WTC11 (cell line): ENCODE data around the gene ATXN3L. TPM values are rescaled to one million over a fixed set of nuclear protein-coding genes. Genes with fewer than 3 reads are reported as not detected.

Experiments
- ATAC-seq: fragments of 200-7000 bp; cut with Tn5 transposase; 2 replicates; pipeline ENCODE4 v1.10.0; 2021; ENCODE audit warnings: mild to moderate bottlenecking, moderate library complexity
- CTCF ChIA-PET: fragments of 300-600 bp; sonication (Branson Sonifier 250); formaldehyde crosslinking; loops from one replicate; lab custom pipeline; 2021; ENCODE audit warnings: antibody characterized with exemption; lab: Charles Lee
- POLR2A ChIA-PET: fragments of 350-600 bp; sonication (Branson Sonifier 250); formaldehyde crosslinking; loops from one replicate; lab custom pipeline; 2021; ENCODE audit warnings: antibody characterized with exemption; lab: Charles Lee
- DNase-seq: peaks from one replicate; pipeline ENCODE4 v3.0.0; 2021; ENCODE audit warnings: low spot score
- H3K27ac Mint-ChIP-seq: 2 replicates; pipeline ENCODE4 v1.8.0; 2021; ENCODE audit warnings: mixed read lengths
- H3K27me3 Mint-ChIP-seq: 2 replicates; pipeline ENCODE4 v1.8.0; 2021; ENCODE audit warnings: low read depth, mild to moderate bottlenecking, moderate library complexity, mixed read lengths
- H3K36me3 Mint-ChIP-seq: 2 replicates; pipeline ENCODE4 v1.8.0; 2021; ENCODE audit warnings: mixed read lengths
- H3K4me1 Mint-ChIP-seq: 2 replicates; pipeline ENCODE4 v1.8.0; 2022; ENCODE audit warnings: mixed read lengths
- H3K4me3 Mint-ChIP-seq: 2 replicates; pipeline ENCODE4 v1.8.0; 2021; ENCODE audit warnings: mild to moderate bottlenecking, moderate library complexity, mixed read lengths
- H3K9me3 Mint-ChIP-seq: 2 replicates; pipeline ENCODE4 v1.8.0; 2021; ENCODE audit warnings: mixed read lengths
- FOXJ3 ChIP-seq: sonication (generic); formaldehyde crosslinking; IDR thresholded peaks from 2 replicates; pipeline ENCODE4 v1.9.0; 2021; ENCODE audit warnings: missing genetic modification reagents, mild to moderate bottlenecking, borderline replicate concordance
- MXD4 ChIP-seq: fragments of 250-450 bp; sonication (Bioruptor Pico); IDR thresholded peaks from 2 replicates; pipeline ENCODE4 v1.8.0; 2021; ENCODE audit warnings: mild to moderate bottlenecking, moderate library complexity, borderline replicate concordance
- NR2C2 ChIP-seq: sonication (generic); formaldehyde crosslinking; IDR thresholded peaks from 2 replicates; pipeline ENCODE4 v1.8.0; 2022; ENCODE audit warnings: mild to moderate bottlenecking, missing genetic modification reagents
- NR3C1 ChIP-seq: sonication (generic); formaldehyde crosslinking; conservative IDR thresholded peaks from 2 replicates; pipeline ENCODE4 v1.8.1; 2023; ENCODE audit warnings: low read depth, mild to moderate bottlenecking, missing genetic modification reagents
- SMAD4 ChIP-seq: sonication (generic); formaldehyde crosslinking; IDR thresholded peaks from 2 replicates; pipeline ENCODE4 v1.8.0; 2022; ENCODE audit warnings: mild to moderate bottlenecking, missing genetic modification reagents
- SP1 ChIP-seq: sonication (generic); formaldehyde crosslinking; conservative IDR thresholded peaks from 2 replicates; pipeline ENCODE4 v1.8.1; 2022; ENCODE audit warnings: missing genetic modification reagents
- ZNF396 ChIP-seq: fragments of 250-450 bp; sonication (Bioruptor Pico); IDR thresholded peaks from 2 replicates; pipeline ENCODE4 v1.8.0; 2021; ENCODE audit warnings: mild to moderate bottlenecking, moderate library complexity, borderline replicate concordance
- ZNF423 ChIP-seq: fragments of 250-450 bp; sonication (Bioruptor Pico); IDR thresholded peaks from 2 replicates; pipeline ENCODE4 v2.1.2; 2022; ENCODE audit warnings: mild to moderate bottlenecking, moderate library complexity
- total RNA-seq: library from RNA; stranded (reverse); gene quantifications from 3 replicates; pipeline ENCODE4 v1.2.3, GENCODE V29; 2021
- TF ChIP-seq, protein P1 (sequence below): sonication (generic); formaldehyde crosslinking; IDR thresholded peaks from 2 replicates; pipeline ENCODE4 v1.8.1; 2023; ENCODE audit warnings: mild to moderate bottlenecking, missing genetic modification reagents, moderate library complexity
- TF ChIP-seq, protein P2 (sequence below): fragments of 250-450 bp; sonication (Bioruptor Pico); IDR thresholded peaks from 2 replicates; pipeline ENCODE4 v2.1.2; 2022; ENCODE audit warnings: mild to moderate bottlenecking, moderate library complexity
- TF ChIP-seq, protein P3 (sequence below): sonication (generic); formaldehyde crosslinking; IDR thresholded peaks from 2 replicates; pipeline ENCODE4 v1.8.1; 2023; ENCODE audit warnings: mild to moderate bottlenecking, missing genetic modification reagents
- TF ChIP-seq, protein P4 (sequence below): fragments of 250-450 bp; sonication (Bioruptor Pico); IDR thresholded peaks from 2 replicates; pipeline ENCODE4 v1.8.0; 2021; ENCODE audit warnings: mild to moderate bottlenecking
- TF ChIP-seq, protein P5 (sequence below): sonication (generic); formaldehyde crosslinking; IDR thresholded peaks from 2 replicates; pipeline ENCODE4 v1.8.1; 2023; ENCODE audit warnings: mild to moderate bottlenecking, missing genetic modification reagents, moderate library complexity
- TF ChIP-seq, protein P6 (sequence below): sonication (generic); formaldehyde crosslinking; IDR thresholded peaks from 2 replicates; pipeline ENCODE4 v1.8.1; 2022; ENCODE audit warnings: missing genetic modification reagents, borderline replicate concordance
- TF ChIP-seq, protein P7 (sequence below): sonication (generic); formaldehyde crosslinking; IDR thresholded peaks from 2 replicates; pipeline ENCODE4 v1.8.0; 2022; ENCODE audit warnings: mild to moderate bottlenecking, missing genetic modification reagents

The ATXN3L gene
- total RNA-seq, 1 experiment from 2014 or later: not detected

DNA sequence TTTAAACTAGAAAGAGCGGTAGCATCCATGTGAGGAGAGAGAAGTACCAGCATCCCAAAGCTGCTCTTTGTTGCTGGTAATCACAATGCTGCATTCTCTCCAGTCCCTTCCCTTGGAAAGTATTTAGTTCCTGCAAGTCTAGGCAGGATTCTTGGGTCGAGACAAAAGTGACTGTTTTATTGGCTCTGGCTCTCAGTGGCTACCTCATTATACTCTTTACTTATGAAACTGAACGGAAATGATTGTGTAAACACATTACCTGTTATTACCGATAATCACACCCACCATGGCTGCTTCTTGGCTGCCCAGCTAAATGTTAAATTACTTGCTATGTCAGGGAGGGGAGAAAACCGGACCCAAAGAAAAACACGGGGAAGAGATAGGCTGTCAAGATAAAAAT, 26.2 kb downstream of the ATXN3L start:
- Mint-ChIP-seq H3K4me3 (no peak overlapping the region), H3K36me3 (no peaks in the 10 kb centered on the region), H3K27ac (peak overlapping the region; percentile 91), H3K4me1 (peaks cover 19% of the 10 kb centered on the region), H3K27me3 (no peaks in the 10 kb centered on the region), H3K9me3 (no peaks in the 10 kb centered on the region; the same call in 1 of the 2 replicates)
- ATAC-seq (no peak), DNase-seq (no peak)
- CTCF ChIA-PET: no interaction called here
- POLR2A ChIA-PET: no interaction called here
- TF ChIP-seq, protein P1, sequence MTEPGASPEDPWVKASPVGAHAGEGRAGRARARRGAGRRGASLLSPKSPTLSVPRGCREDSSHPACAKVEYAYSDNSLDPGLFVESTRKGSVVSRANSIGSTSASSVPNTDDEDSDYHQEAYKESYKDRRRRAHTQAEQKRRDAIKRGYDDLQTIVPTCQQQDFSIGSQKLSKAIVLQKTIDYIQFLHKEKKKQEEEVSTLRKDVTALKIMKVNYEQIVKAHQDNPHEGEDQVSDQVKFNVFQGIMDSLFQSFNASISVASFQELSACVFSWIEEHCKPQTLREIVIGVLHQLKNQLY (CRISPR knock-in tag): no peak
- TF ChIP-seq, protein P2, sequence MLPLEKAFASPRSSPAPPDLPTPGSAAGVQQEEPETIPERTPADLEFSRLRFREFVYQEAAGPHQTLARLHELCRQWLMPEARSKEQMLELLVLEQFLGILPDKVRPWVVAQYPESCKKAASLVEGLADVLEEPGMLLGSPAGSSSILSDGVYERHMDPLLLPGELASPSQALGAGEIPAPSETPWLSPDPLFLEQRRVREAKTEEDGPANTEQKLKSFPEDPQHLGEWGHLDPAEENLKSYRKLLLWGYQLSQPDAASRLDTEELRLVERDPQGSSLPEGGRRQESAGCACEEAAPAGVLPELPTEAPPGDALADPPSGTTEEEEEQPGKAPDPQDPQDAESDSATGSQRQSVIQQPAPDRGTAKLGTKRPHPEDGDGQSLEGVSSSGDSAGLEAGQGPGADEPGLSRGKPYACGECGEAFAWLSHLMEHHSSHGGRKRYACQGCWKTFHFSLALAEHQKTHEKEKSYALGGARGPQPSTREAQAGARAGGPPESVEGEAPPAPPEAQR (CRISPR knock-in tag): no peak
- TF ChIP-seq, protein P3, sequence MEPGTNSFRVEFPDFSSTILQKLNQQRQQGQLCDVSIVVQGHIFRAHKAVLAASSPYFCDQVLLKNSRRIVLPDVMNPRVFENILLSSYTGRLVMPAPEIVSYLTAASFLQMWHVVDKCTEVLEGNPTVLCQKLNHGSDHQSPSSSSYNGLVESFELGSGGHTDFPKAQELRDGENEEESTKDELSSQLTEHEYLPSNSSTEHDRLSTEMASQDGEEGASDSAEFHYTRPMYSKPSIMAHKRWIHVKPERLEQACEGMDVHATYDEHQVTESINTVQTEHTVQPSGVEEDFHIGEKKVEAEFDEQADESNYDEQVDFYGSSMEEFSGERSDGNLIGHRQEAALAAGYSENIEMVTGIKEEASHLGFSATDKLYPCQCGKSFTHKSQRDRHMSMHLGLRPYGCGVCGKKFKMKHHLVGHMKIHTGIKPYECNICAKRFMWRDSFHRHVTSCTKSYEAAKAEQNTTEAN: no peak
- no peak for TF ChIP-seq MXD4 (CRISPR knock-in tag)
- no peak for TF ChIP-seq FOXJ3 (CRISPR knock-in tag)
- no peak for TF ChIP-seq ZNF423 (CRISPR knock-in tag)
- TF ChIP-seq, protein P4, sequence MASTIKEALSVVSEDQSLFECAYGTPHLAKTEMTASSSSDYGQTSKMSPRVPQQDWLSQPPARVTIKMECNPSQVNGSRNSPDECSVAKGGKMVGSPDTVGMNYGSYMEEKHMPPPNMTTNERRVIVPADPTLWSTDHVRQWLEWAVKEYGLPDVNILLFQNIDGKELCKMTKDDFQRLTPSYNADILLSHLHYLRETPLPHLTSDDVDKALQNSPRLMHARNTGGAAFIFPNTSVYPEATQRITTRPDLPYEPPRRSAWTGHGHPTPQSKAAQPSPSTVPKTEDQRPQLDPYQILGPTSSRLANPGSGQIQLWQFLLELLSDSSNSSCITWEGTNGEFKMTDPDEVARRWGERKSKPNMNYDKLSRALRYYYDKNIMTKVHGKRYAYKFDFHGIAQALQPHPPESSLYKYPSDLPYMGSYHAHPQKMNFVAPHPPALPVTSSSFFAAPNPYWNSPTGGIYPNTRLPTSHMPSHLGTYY: no peak
- TF ChIP-seq NR3C1: no peak
- no peak for TF ChIP-seq SMAD4 (CRISPR knock-in tag)
- no peak for TF ChIP-seq NR2C2 (CRISPR knock-in tag)
- TF ChIP-seq SP1: no peak
- TF ChIP-seq, protein P5, sequence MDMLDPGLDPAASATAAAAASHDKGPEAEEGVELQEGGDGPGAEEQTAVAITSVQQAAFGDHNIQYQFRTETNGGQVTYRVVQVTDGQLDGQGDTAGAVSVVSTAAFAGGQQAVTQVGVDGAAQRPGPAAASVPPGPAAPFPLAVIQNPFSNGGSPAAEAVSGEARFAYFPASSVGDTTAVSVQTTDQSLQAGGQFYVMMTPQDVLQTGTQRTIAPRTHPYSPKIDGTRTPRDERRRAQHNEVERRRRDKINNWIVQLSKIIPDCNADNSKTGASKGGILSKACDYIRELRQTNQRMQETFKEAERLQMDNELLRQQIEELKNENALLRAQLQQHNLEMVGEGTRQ (CRISPR knock-in tag): no peak

DNA sequence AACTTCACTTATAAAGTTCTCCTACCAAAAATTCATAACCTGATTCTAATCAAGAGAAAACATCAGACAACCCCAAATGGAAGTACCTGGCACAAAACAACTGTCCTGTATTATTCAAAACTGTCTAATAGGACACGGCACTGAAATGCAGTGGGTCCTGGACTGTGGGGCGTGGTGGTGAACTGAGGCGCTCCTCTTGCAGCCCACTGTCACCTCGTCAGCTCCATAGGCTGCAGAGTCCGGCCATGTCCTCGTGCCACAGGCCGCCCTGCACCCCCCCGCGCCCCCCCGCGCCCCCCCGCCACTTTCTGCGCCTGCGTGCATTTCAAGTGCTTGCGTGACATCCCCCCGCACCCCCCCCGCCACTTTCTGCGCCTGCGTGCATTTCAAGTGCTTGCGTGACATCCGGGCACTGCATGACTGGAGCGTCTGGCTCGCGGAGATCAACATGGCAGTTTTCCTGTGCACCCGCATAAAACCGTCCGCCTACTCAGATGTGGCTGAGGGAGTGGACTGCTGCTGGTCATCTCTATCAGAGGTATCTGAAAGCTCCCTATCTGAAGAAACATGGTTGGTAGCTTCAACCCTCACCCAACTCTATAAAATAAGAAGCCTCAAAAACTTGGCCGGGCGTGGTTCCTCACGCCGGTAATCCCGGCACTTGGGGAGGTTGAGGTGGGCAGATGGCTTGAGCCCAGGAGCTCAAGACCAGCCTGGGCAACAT, 28.8 kb downstream of the ATXN3L start:
- Mint-ChIP-seq H3K4me1 (peaks cover 36% of the 10 kb centered on the region), H3K4me3 (no peak overlapping the region), H3K9me3 (no peaks in the 10 kb centered on the region; the same call in 1 of the 2 replicates), H3K27me3 (no peaks in the 10 kb centered on the region), H3K36me3 (no peaks in the 10 kb centered on the region), H3K27ac (no peak overlapping the region)
- CTCF ChIA-PET: no interaction called here
- TF ChIP-seq, protein P6, sequence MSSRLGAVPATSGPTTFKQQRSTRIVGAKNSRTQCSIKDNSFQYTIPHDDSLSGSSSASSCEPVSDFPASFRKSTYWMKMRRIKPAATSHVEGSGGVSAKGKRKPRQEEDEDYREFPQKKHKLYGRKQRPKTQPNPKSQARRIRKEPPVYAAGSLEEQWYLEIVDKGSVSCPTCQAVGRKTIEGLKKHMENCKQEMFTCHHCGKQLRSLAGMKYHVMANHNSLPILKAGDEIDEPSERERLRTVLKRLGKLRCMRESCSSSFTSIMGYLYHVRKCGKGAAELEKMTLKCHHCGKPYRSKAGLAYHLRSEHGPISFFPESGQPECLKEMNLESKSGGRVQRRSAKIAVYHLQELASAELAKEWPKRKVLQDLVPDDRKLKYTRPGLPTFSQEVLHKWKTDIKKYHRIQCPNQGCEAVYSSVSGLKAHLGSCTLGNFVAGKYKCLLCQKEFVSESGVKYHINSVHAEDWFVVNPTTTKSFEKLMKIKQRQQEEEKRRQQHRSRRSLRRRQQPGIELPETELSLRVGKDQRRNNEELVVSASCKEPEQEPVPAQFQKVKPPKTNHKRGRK (CRISPR knock-in tag): no peak
- TF ChIP-seq, protein P7, sequence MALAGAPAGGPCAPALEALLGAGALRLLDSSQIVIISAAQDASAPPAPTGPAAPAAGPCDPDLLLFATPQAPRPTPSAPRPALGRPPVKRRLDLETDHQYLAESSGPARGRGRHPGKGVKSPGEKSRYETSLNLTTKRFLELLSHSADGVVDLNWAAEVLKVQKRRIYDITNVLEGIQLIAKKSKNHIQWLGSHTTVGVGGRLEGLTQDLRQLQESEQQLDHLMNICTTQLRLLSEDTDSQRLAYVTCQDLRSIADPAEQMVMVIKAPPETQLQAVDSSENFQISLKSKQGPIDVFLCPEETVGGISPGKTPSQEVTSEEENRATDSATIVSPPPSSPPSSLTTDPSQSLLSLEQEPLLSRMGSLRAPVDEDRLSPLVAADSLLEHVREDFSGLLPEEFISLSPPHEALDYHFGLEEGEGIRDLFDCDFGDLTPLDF (CRISPR knock-in tag): no peak
- TF ChIP-seq MXD4 (CRISPR knock-in tag): no peak
- no peak for TF ChIP-seq NR2C2 (CRISPR knock-in tag)
- no peak for TF ChIP-seq ZNF396 (CRISPR knock-in tag)
- POLR2A ChIA-PET: no interaction called here
- DNase-seq: no peak
- ATAC-seq: no peak
